ENCODE data around the gene TMEM252. TPM values are rescaled to one million over a fixed set of nuclear protein-coding genes. Genes with fewer than 3 reads are reported as not detected.
A peak's percentile ranks its signal among the peaks of the same experiment; 100 is the strongest.

TMEM252 gene
- total RNA-seq, 1 donor from 2014 or later: not detected

DNA sequence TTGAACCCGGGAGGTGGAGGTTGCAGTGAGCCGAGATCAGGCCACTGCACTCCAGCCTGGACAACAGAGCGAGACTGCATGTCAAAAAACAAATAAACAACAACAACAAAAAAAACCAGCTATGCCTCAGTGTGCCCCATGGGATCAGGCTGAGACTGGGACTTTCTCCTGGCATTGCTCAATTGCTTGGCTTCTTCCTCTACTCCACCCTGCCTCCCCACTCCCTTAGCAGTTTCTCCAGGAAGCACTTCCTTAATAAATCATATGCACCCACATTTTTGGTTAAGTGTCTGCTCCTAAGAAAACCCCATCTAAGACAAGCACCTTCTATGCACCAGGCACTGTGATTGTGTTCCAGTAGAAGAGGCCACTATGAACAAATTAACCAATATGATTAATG is 41.0 kb upstream of the TMEM252 start:
- peaks cover 8% of the 10 kb centered on the region for H3K4me1 ChIP-seq
- Mint-ChIP-seq H3K4me3 (no peak overlapping the region), H3K9me3 (peaks cover 5% of the 10 kb centered on the region), H3K36me3 (no peaks in the 10 kb centered on the region), H3K27ac (no peak overlapping the region), H3K4me1 (peaks cover 27% of the 10 kb centered on the region), H3K27me3 (ENCODE audit: insufficient read depth, low read depth) (peaks cover 2% of the 10 kb centered on the region)
- peaks cover 3% of the 10 kb centered on the region for H3F3A ChIP-seq (ENCODE audit: low read depth)
- H3K27ac ChIP-seq: no peak overlapping the region
- no peak overlapping the region for H2AFZ ChIP-seq (replicated peaks)
- no peak overlapping the region for H3K9ac ChIP-seq
- no peak for TF ChIP-seq EZH2 (IDR thresholded peaks at IDR 0.05)
- TF ChIP-seq EZH2phosphoT487 (IDR thresholded peaks at IDR 0.05): no peak
- TF ChIP-seq, protein P1, sequence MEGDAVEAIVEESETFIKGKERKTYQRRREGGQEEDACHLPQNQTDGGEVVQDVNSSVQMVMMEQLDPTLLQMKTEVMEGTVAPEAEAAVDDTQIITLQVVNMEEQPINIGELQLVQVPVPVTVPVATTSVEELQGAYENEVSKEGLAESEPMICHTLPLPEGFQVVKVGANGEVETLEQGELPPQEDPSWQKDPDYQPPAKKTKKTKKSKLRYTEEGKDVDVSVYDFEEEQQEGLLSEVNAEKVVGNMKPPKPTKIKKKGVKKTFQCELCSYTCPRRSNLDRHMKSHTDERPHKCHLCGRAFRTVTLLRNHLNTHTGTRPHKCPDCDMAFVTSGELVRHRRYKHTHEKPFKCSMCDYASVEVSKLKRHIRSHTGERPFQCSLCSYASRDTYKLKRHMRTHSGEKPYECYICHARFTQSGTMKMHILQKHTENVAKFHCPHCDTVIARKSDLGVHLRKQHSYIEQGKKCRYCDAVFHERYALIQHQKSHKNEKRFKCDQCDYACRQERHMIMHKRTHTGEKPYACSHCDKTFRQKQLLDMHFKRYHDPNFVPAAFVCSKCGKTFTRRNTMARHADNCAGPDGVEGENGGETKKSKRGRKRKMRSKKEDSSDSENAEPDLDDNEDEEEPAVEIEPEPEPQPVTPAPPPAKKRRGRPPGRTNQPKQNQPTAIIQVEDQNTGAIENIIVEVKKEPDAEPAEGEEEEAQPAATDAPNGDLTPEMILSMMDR (IDR thresholded peaks at IDR 0.05): no peak
- H4K20me1 ChIP-seq (ENCODE audit: low read depth): no peaks in the 10 kb centered on the region
- no peak overlapping the region for H3K4me2 ChIP-seq
- H3K36me3 ChIP-seq: no peaks in the 10 kb centered on the region
- no peaks in the 10 kb centered on the region for H3K79me2 ChIP-seq (ENCODE audit: low read depth)
- peaks cover 6% of the 10 kb centered on the region for H3K27me3 ChIP-seq
- no peaks in the 10 kb centered on the region for H3K9me3 ChIP-seq (ENCODE audit: low read depth)
- no peak for DNase-seq (ENCODE audit: low spot score)
- H3K4me3 ChIP-seq: no peak overlapping the region

DNA sequence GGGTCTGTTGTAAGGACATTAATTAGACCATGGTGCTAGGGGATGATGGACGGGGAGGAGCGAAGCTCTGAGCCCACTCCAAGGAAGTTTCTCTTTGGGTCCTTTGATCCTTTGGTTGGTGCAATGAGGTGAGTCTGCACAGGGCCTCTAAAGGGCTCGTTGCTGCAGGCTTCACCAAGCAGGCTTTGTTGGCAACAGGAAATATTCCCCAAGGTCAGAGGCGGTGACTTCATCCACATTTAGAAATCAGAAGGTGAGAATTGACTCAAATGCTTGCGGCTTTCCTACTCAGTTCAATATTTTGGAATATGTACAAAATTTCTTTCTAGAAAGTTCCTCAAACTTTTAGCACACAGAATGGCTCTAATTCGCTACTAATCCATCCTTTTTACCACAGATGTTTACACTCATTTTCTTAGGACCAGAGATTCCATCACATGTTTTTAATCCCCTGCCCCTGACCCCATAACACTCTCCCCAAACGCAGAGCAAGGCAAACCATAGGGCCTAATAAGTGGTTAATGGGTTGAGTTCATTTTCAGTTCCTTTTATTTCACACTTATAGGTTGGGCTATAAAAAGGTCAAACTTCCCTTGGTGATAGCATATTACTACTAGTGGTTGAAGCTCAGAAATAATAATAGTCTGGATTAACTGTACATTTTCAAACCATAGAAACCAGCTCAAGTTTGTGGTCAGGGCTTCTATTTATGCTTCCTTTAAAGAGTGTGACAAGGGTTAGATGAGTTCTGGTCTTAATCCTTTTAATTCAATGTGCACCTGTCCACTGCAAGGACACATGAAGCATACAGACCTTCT is 37.3 kb upstream of the TMEM252 start:
- Histone ChIP-seq H2AFZ (replicated peaks) (no peak overlapping the region), H3K4me1 (peaks cover 8% of the 10 kb centered on the region), H3K27me3 (peaks cover 30% of the 10 kb centered on the region), H3K36me3 (no peaks in the 10 kb centered on the region), H4K20me1 (ENCODE audit: low read depth) (no peaks in the 10 kb centered on the region), H3K79me2 (ENCODE audit: low read depth) (no peaks in the 10 kb centered on the region), H3K4me2 (no peak overlapping the region), H3K9me3 (ENCODE audit: low read depth) (no peaks in the 10 kb centered on the region), H3K4me3 (no peak overlapping the region), H3F3A (ENCODE audit: low read depth) (no peaks in the 10 kb centered on the region), H3K9ac (no peak overlapping the region), H3K27ac (no peak overlapping the region)
- H3K4me3 Mint-ChIP-seq: no peak overlapping the region
- no peak for DNase-seq (ENCODE audit: low spot score)
- H3K9me3 Mint-ChIP-seq: peaks cover 2% of the 10 kb centered on the region
- H3K4me1 Mint-ChIP-seq: peaks cover 27% of the 10 kb centered on the region
- no peaks in the 10 kb centered on the region for H3K36me3 Mint-ChIP-seq
- H3K27me3 Mint-ChIP-seq (ENCODE audit: insufficient read depth, low read depth): no peaks in the 10 kb centered on the region
- TF ChIP-seq EZH2phosphoT487 (IDR thresholded peaks at IDR 0.05) (no peak), EZH2 (IDR thresholded peaks at IDR 0.05) (no peak)
- TF ChIP-seq, protein P1 (IDR thresholded peaks at IDR 0.05): no peak
- H3K27ac Mint-ChIP-seq: peak overlapping the region; percentile 13

DNA sequence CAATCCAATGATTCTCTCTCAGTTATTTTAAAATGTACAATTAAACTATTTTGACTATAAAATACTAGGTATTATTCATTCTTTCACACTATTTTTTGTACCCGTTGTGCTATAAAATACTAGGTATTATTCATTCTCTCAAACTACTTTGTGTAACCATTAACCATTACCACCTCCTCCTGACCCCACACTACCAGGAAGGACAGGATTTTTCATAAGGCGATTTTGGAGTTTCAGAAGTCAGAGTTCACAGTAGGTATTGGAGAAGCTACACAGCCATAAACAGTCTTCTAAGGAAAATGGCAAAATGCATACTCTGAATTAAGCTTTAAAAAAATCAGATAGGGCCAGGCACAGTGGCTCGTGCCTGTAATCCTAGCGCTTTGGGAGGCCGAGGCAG is 35.1 kb upstream of the TMEM252 start:
- H3K9me3 Mint-ChIP-seq: peaks cover 8% of the 10 kb centered on the region
- Histone ChIP-seq H3K79me2 (ENCODE audit: low read depth) (no peaks in the 10 kb centered on the region), H3K9ac (no peak overlapping the region), H3K9me3 (ENCODE audit: low read depth) (no peaks in the 10 kb centered on the region), H3K4me2 (no peak overlapping the region), H3K27ac (no peak overlapping the region), H3K4me1 (peaks cover 8% of the 10 kb centered on the region), H3K36me3 (no peaks in the 10 kb centered on the region), H4K20me1 (ENCODE audit: low read depth) (no peaks in the 10 kb centered on the region), H3K4me3 (no peak overlapping the region), H2AFZ (replicated peaks) (no peak overlapping the region), H3F3A (ENCODE audit: low read depth) (no peaks in the 10 kb centered on the region), H3K27me3 (peaks cover 52% of the 10 kb centered on the region)
- TF ChIP-seq EZH2phosphoT487 (IDR thresholded peaks at IDR 0.05): no peak
- TF ChIP-seq EZH2 (IDR thresholded peaks at IDR 0.05): no peak
- TF ChIP-seq, protein P1 (IDR thresholded peaks at IDR 0.05): no peak
- H3K4me1 Mint-ChIP-seq: peaks cover 22% of the 10 kb centered on the region
- no peak overlapping the region for H3K27ac Mint-ChIP-seq
- DNase-seq (ENCODE audit: low spot score): no peak
- H3K27me3 Mint-ChIP-seq (ENCODE audit: insufficient read depth, low read depth): peaks cover 4% of the 10 kb centered on the region
- no peaks in the 10 kb centered on the region for H3K36me3 Mint-ChIP-seq
- no peak overlapping the region for H3K4me3 Mint-ChIP-seq

All from neural progenitor cell (in vitro differentiated cells).